HuH-7.5 (cell line): ENCODE data around the gene ROR2.

Source experiments
- DNase-seq: peaks from one replicate; pipeline ENCODE4 v3.0.0; 2011; ENCODE audit warnings: low spot score

The ROR2 gene

DNA sequence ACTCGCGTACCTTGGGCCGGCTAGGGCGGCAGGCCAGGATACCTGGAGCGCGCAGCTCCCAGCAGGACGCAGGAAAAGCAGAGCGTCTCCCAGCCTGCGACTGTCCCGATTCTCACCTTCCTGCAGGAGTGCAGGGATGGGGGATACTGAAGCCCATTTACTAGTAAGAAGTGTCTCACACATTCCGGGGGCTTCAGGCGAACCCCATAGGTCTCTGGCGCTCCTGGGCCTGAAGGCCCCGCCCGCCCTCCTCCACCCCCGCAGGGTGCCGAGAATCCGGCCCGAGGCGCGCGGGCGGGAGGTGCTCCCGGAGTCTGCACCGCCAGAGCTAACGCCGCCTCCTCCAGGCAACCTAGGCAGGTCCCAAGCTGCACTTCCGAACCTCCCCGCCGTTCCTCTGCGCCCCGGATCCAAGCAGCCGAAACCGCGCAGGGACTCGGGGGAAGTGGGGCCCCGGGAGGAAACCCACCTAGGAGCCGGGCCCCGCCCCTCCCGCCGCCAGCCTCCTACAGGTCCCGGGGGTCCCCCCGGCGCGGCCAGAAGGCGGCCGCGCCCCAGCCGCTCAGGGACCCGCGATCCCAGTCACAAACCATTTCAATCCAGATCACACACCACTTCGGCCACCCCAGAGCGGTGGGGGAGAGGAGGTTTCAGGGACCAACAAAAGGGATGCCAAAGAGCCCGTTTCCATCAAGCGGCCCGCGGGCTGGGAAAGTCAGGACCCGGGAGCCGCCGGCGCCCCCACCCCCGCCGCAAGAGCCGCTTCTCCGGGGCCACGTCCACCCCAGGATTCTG lies 1.2 kb downstream of the ROR2 start:
- DNase-seq, result no peak

DNA sequence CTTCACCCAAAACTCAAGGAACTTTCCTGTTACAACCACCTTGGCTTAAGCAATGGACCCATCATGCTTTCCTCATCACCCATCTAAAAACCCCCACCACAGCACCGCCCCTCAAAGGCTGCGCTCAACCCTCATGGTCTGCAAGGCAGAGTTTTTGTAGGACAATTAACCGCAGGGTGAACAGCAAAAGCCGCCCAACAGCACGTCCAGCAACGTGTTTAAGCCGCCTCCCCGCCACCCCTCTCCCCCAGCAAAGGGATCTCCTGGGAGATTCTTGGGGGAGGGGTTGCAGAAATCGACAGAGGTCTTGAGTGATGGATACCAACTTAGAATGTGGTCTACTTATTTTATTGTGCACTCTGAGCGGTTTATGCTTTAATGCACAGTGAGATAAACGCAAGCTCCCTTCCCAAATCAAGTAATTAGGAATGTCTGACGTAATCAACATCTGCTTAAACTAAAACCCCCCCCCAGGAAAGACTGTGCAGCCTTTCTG lies 1.9 kb downstream of the ROR2 start:
- DNase-seq, result no peak

- DNase-seq, result no peak
Measured at GRCh38 chr9:91946653-91947488, 3.2 kb downstream of the ROR2 start.

DNA sequence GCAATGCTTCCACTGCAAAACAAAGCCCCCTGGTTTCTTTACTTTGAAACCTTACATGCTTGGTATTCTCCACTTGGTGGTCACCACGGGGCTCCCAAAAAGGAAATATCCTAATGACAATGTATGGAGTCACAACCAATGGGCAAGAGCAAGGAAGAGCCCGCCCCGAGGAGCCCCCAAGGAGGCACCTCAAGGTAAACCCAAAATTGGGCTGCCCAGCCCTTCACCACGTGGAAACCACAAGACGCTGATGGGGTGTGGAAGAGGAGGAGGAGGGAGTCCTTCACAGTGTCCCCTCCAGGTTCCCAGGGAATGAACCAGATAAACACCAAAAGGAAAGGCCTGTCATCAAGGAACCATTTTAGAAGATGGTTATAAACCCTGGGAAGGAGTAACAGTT lies 3.8 kb downstream of the ROR2 start:
- DNase-seq, result no peak

DNA sequence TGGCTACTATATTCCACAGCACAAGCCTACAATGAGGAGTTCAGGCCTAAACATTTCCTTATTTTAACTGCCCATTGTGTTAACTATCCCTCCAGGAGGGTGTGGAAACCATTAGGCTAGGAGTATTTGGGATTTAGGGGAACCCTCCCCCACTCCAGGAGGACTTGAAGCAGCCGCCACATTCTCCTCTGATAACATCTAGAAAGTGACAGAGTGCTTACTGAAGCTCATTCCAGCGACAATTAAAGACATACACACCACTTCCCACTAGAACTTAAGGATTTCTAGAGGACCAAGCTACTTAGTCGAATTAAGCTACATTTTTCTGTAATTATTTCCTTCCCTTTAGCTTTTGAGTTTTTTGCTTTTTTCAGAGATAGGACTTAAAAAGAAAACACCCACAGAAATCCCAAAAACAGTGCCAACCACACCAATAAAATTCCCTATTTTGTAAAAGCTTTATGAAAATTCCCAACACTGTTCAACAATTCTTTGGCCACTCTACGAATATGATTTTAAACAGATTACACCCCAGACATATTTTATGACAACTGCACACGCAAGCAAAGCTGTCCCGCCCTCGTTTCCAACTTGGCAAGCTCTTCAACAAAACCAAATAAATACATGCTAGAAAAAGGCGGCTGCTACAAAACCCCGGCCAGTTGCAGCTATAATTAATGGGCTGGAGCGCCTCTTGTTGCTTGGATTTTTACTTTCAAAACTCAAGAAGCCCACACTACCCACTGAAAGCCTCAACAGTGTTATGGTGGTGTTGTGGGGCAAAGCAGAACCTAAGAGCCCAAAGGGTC lies 4.5 kb downstream of the ROR2 start:
- no peak for DNase-seq

DNA sequence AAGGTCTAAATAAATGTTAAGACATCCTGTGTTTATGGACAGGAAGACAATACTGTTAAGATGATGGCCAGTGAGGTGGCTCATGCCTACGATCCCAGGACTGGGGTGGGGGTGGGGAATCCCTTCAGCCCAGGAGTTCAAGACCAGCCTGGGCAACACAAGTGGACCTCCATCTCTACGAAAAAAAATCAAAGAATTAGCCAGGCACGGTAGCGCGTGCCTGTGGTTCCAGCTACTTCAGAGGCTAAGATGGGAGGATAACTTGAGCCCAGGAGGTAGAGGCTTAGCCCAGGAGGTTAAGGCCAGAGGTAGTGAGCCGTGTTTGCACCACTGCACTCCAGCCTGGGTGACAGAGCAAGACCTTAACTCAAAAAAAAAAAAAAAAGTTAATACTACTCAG lies 5.3 kb downstream of the ROR2 start:
- no peak for DNase-seq

- DNase-seq, result no peak
Measured at GRCh38 chr9:91943478-91944470, 6.3 kb downstream of the ROR2 start.

DNA sequence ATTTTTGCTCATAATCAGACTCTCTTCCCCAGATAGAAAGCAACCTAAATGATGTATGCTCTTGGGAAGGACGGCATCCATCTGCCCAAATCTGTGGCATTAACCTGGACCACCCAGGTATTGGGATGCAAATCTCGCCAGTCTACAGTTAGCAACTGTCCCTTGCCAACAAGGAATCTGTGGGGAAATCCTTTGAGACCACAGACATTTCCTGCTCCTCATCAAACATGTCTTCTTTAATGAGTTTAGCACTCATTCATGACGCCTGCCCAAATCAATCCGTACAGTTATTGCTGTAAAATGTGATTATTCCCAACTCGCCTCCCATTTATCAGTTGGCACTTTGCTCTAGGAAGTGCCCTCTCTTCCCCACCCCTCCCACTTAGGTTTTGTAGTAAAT lies 7.8 kb downstream of the ROR2 start:
- DNase-seq, result no peak

- no peak for DNase-seq
Measured at GRCh38 chr9:91939978-91940377, 10.1 kb downstream of the ROR2 start.

DNA sequence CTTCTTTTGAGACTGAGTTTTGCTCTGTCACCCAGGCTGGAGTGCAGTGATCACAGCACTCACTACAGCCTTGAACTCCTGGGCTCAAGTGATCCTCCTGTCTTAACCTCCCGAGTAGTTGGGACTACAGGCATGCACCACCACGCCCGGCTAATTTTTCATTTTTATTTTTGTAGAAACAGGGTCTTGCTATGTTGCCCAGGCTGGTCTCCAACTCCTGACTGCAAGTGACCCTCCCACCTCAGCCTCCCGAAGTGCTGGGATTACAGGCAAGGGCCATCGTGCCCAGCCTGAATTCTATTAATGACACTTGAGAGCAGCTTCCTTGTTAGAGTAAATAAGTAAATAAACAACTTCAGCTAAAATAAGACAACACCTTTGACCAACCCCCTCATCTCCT lies 12.3 kb downstream of the ROR2 start:
- no peak for DNase-seq

- no peak for DNase-seq
Measured at GRCh38 chr9:91937056-91937455, 13.0 kb downstream of the ROR2 start.

DNA sequence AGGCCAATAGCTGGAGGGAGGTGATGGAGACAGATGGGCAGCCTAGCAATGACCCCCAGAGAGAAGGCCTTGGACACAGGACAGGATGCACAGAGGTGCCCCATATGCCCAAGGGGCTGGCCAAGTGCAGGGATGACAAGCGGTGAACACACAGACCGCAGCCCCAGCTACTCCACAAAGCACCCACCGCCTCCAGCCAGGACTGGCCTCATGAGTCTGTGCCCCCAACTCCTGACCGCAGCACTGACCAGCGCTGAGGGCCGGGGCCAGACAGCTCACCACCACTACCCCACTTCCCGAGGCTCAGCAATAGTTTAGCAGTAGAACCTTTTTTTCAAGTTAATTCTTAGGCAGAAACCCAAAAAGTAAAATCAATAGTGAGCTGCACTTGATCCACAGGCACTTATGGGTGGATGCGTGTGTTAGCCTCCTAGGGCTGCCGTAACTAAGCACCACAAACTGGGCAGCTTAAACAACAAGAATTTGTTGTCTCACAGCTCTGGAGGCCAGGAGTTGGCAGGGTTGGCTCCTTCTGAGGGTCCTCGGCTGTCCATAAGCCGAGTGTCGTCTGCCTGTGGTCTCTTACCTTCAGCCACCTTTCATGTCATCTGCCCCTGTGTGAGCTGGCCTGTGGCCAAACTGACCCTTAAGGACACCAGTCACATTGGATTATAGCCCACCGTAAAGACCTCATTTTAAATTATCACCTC lies 14.1 kb downstream of the ROR2 start:
- DNase-seq, result no peak

DNA sequence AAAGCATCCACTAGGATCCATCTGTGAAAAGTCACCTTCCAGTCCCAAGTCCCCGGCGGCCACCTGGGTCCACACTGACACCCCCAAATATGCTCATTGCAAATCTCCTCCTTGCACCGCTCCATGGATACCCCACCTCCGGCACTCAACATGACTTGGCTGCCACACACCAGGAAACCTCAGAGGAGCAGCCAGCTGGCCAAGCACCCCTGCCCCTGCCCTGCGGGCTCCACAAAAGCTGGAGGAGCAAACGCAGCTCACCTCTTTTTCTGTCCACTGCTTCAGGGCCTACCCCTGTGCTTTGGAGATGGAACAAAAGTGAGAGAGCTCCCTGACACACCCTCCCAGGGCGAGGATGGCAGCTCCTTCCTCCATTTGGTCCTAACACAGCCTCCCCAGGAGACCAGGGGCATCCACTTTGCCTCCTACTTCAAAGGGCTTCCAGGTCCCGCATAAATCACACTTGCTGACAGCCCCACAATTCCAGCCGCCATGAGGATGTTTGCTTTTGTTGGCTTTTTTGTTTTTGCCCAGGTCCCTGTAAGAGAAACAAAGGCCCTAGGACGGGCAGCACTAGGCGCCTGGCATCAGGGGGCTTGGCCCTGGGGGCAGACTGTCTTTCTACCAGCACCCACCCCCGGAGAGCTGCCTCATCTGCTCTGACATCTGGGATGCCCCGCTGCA lies 14.8 kb downstream of the ROR2 start:
- DNase-seq, result no peak

- no peak for DNase-seq
Measured at GRCh38 chr9:91934654-91935053, 15.4 kb downstream of the ROR2 start.

DNA sequence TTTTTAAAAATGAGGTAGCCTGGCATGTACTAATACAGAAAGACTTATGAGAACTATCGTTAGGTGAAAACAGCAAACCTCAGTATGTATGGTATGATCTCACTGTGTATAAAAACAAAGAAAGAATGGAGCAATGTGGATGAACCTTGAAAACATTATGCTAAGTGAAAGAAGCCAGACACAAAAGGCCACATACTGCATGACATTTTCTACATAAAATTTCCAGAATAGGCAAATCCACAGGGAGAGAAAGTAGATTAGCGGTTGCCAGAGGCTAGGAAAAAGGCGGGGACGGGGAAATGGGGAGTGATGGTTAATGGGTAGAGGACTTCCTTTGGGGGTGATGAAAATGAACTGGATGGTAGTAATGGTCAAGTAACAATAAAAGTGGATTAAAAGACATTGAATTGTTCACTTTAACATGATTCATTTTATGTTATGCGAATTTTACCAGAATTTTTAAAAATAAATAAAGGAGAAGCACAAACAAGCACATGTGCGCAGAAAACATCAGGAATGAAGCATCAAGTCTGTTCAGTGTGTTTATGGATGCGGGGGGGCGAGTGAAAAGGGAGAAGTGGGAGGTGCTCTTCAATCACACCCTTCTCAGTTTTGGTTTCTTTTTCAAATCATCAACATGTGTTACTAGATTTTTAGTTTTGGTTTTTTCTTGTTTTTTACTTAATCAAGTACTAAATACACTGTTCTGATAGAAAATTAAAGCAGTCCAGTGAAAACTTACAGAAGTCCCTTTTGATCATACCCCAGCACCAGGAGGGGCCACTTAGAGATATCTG lies 16.3 kb downstream of the ROR2 start:
- DNase-seq, result no peak

DNA sequence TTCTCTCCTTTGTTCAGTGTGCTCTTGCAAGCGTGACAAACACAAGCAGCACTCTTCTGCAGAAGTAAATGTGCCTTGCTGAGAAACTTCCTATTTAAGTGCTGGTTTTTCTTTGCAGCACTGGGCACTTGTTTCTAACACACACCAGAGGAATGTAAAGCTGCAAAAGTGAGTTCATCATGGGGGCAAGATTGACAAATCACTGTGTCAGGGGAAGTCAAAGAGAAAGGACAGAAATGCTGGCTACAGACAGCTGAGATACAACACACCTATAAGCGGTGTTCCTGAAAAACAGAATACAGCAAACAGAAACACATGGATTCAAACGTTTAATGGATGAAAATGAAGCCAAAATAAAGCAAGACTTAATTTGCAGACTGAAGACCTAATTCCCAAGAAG lies 19.6 kb downstream of the ROR2 start:
- no peak for DNase-seq

DNA sequence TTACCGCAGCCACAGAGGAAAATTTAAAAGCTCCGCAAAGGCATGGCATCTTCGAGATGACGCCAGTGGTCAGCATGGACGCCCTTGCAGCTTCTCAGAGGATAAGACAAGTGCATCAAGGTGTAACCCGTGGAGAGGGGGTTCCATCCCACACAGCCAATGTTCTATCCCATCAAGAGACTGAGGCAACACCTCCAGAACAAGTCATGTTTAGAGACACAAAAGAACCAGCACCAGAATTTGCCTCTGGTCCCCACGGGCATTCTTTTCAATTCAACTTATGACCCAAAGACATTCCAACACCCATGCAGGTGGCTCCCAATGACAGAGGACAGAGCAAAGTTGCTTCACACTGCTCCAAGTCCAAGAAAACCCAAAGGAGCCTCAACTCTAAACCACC lies 20.7 kb downstream of the ROR2 start:
- DNase-seq, result no peak

GRCh38 chr9:91927922-91928510 lies 22.0 kb downstream of the ROR2 start:
- no peak for DNase-seq

- DNase-seq, result no peak
Measured at GRCh38 chr9:91924090-91924489, 25.9 kb downstream of the ROR2 start.
